ENCODE data around the gene MRRF. TPM values are rescaled to one million over a fixed set of nuclear protein-coding genes. Genes with fewer than 3 reads are reported as not detected.

MRRF gene
- total RNA-seq, 1 donor from 2014 or later, result 21.7 TPM

- no peak for TF ChIP-seq CTCF (IDR thresholded peaks at IDR 0.05)
- no peak overlapping the region for H3K4me3 Mint-ChIP-seq (ENCODE audit: unreplicated experiment)
- no peak for DNase-seq (ENCODE audit: low spot score)
- peaks cover 4% of the 10 kb centered on the region for H3K4me1 Mint-ChIP-seq (ENCODE audit: low read depth)
- H3K27me3 Mint-ChIP-seq (ENCODE audit: low read depth), result peaks cover 11% of the 10 kb centered on the region
- H3K9me3 Mint-ChIP-seq (ENCODE audit: low read depth), result no peaks in the 10 kb centered on the region
- no peaks in the 10 kb centered on the region for H3K36me3 Mint-ChIP-seq (ENCODE audit: low read depth)
- H3K27ac Mint-ChIP-seq (ENCODE audit: unreplicated experiment), result no peak overlapping the region
Observed at GRCh38 chr9:122342323-122343050, 77.8 kb downstream of the MRRF start.

GRCh38 chr9:122346478-122347347, 82.0 kb downstream of the MRRF start:
- no peak for DNase-seq (ENCODE audit: low spot score)
- Mint-ChIP-seq H3K4me3 (ENCODE audit: unreplicated experiment) (peak overlapping the region; percentile 78), H3K27ac (ENCODE audit: unreplicated experiment) (no peak overlapping the region), H3K36me3 (ENCODE audit: low read depth) (no peaks in the 10 kb centered on the region), H3K9me3 (ENCODE audit: low read depth) (no peaks in the 10 kb centered on the region), H3K4me1 (ENCODE audit: low read depth) (peaks cover 5% of the 10 kb centered on the region), H3K27me3 (ENCODE audit: low read depth) (peaks cover 6% of the 10 kb centered on the region)
- no peak for TF ChIP-seq CTCF (IDR thresholded peaks at IDR 0.05)

DNA sequence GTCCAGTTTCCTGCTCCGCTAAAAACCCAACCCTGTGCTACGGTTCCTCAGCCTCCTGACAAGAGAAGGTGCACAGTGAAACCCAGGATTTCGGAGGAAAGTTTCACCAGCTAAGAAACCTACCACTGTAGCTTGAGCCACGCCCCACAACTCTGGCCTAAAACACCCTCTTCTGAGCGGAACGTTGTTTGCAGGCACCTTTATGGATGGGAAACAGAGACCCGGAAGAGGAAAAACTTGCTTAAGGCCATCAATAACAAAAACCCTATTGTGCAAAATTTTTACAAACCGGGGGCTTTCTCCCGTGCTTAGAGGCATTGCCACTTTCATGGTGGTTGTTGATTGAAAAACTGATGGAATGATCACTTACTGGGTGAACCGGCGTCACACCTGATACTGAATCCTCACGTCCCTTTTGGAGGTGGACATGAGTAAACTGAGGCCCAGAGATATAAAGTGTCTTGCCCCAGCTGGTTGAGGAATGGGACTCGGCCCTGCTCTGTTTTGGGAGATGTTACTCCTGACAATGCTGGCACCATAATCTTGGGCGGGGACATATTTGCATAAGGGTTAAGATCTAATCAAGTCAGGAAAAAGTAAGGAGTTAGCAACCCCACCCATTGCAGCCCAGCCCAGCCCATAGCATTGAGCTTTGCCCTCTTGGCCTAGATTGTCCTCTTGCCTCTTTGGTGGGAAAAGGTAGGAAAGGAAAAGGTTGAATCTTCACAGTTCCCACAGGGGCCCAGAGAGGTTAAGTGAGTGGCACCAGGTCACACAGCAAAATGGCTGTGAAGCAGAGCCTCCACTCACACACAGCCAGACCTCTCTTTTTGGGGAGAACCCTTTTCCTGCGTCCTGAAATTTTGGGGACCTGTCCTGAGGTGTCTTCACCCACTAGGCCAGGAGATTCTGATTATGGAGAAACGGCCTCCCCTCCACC, 82.9 kb downstream of the MRRF start:
- Mint-ChIP-seq H3K4me1 (ENCODE audit: low read depth) (peaks cover 5% of the 10 kb centered on the region), H3K27ac (ENCODE audit: unreplicated experiment) (no peak overlapping the region), H3K36me3 (ENCODE audit: low read depth) (no peaks in the 10 kb centered on the region), H3K9me3 (ENCODE audit: low read depth) (peaks cover under 1% of the 10 kb centered on the region), H3K4me3 (ENCODE audit: unreplicated experiment) (peak overlapping the region; percentile 78), H3K27me3 (ENCODE audit: low read depth) (peaks cover 6% of the 10 kb centered on the region)
- peak; percentile 36 for TF ChIP-seq CTCF (IDR thresholded peaks at IDR 0.05)
- DNase-seq (ENCODE audit: low spot score), result no peak

DNA sequence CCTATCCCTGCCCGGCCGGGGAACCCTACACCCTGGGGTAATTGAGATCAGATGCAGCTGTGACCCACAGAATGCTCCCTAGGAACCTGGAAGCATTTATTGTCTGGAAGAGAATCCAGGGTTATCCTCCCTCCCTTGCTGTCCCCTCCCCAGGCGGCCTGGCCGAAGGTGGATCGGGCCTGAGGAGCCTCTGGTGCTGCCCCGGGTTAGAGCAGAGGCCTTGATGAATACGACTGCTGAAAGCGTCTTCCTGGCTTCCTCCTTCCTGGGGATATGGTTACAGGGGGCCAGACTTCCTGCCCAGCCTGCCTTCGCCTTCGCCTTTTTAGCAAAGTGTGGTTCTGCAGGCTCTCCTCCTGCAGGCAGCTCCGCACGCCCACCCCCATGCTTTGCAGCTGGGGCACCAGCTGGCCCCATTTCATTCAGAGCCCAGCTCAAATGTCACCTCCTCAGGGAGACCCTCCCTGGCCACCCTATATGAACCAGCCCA, 83.7 kb downstream of the MRRF start:
- no peaks in the 10 kb centered on the region for H3K36me3 Mint-ChIP-seq (ENCODE audit: low read depth)
- H3K27ac Mint-ChIP-seq (ENCODE audit: unreplicated experiment), result no peak overlapping the region
- no peak overlapping the region for H3K4me3 Mint-ChIP-seq (ENCODE audit: unreplicated experiment)
- peaks cover 3% of the 10 kb centered on the region for H3K9me3 Mint-ChIP-seq (ENCODE audit: low read depth)
- H3K4me1 Mint-ChIP-seq (ENCODE audit: low read depth), result peaks cover 5% of the 10 kb centered on the region
- no peak for DNase-seq (ENCODE audit: low spot score)
- H3K27me3 Mint-ChIP-seq (ENCODE audit: low read depth), result peaks cover 6% of the 10 kb centered on the region
- no peak for TF ChIP-seq CTCF (IDR thresholded peaks at IDR 0.05)

Measured in chondrocyte (in vitro differentiated cells).